Central memory CD8-positive, alpha-beta T cell (primary cell): ENCODE data around the gene ATP2B2.

Experiments
- ATAC-seq: fragments of 150-1000 bp; cut with Tn5 transposase; replicated peaks from 2 replicates; pipeline ENCODE4 v1.10.0; 2022; ENCODE audit warnings: mild to moderate bottlenecking, moderate FRiP score, moderate number of reproducible peaks; ENCODE audit not compliant: poor library complexity, severe bottlenecking; ENCODE audit errors: extremely low read depth
- DNase-seq, 2 donors: peaks; one replicate each; pipeline ENCODE4 v3.0.0; 2021; ENCODE audit warnings: low spot score in 2 of 2
- H3K27ac Mint-ChIP-seq: one replicate; pipeline ENCODE4 v1.8.0; 2022; ENCODE audit warnings: low read depth, mild to moderate bottlenecking, moderate library complexity, mixed read lengths
- H3K27me3 Mint-ChIP-seq: one replicate; pipeline ENCODE4 v1.8.0; 2022; ENCODE audit warnings: mixed read lengths
- H3K36me3 Mint-ChIP-seq: one replicate; pipeline ENCODE4 v1.8.0; 2022; ENCODE audit warnings: mild to moderate bottlenecking, moderate library complexity, mixed read lengths; ENCODE audit not compliant: insufficient read depth
- H3K4me1 Mint-ChIP-seq: one replicate; pipeline ENCODE4 v1.8.0; 2022; ENCODE audit warnings: mixed read lengths
- H3K4me3 Mint-ChIP-seq: one replicate; pipeline ENCODE4 v1.8.0; 2022; ENCODE audit warnings: mild to moderate bottlenecking, moderate library complexity, mixed read lengths
- H3K9me3 Mint-ChIP-seq: one replicate; pipeline ENCODE4 v1.8.0; 2022; ENCODE audit warnings: mixed read lengths

Gene ATP2B2

GRCh38 chr3:10514407-10515069 is 9.2 kb upstream of the ATP2B2 start:
- Mint-ChIP-seq H3K4me3 (no peak overlapping the region), H3K36me3 (no peaks in the 10 kb centered on the region), H3K4me1 (no peaks in the 10 kb centered on the region), H3K27ac (no peak overlapping the region), H3K27me3 (peaks cover 21% of the 10 kb centered on the region), H3K9me3 (no peaks in the 10 kb centered on the region)
- DNase-seq (no peak), ATAC-seq (no peak)

DNA sequence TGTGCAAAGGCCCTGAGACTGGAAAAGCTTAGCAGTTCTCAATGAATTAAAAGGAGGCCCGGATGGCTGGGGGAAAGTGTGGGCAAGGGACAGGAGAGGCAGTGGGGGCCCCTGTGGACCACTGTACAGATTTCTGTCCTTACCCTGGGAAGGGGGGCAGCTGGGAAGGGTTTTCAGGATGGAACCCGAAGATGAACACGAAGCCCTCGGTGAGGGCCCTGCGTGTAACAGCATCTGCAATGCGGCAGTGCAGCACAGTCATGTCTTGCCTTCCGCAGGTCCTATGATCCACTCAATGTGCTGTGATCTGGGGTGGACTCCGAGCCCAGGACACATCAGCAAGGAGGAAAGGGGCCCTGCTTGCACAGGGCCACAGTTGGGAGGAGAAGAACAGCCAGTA is 7.9 kb upstream of the ATP2B2 start:
- H3K4me1 Mint-ChIP-seq = no peaks in the 10 kb centered on the region
- no peaks in the 10 kb centered on the region for H3K9me3 Mint-ChIP-seq
- H3K27ac Mint-ChIP-seq = no peak overlapping the region
- no peak for DNase-seq
- no peak for ATAC-seq
- H3K27me3 Mint-ChIP-seq = peaks cover 9% of the 10 kb centered on the region
- no peaks in the 10 kb centered on the region for H3K36me3 Mint-ChIP-seq
- H3K4me3 Mint-ChIP-seq = no peak overlapping the region

DNA sequence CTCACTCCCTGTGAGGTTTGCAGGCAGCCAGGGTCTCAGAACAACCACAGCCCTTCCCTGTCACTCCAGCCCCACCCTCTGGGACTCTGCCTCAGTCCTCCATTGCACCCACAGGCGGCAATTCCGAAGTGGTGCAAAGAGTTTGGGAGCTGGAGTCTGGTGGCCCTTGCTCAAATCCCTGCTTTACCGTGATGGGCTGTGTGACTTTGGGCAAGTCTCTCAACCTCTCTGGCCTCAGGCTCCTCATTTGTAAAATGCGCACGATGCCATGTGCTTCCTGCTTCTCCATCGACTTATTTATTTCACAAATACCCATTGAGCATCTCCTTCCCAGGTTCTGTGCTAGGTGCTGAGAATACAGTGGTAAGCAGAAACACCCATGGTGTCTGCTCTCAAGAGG is 7.3 kb upstream of the ATP2B2 start:
- H3K4me1 Mint-ChIP-seq = no peaks in the 10 kb centered on the region
- no peak for DNase-seq
- ATAC-seq = no peak
- no peaks in the 10 kb centered on the region for H3K36me3 Mint-ChIP-seq
- no peak overlapping the region for H3K4me3 Mint-ChIP-seq
- H3K27me3 Mint-ChIP-seq = peaks cover 5% of the 10 kb centered on the region
- no peaks in the 10 kb centered on the region for H3K9me3 Mint-ChIP-seq
- H3K27ac Mint-ChIP-seq = no peak overlapping the region

DNA sequence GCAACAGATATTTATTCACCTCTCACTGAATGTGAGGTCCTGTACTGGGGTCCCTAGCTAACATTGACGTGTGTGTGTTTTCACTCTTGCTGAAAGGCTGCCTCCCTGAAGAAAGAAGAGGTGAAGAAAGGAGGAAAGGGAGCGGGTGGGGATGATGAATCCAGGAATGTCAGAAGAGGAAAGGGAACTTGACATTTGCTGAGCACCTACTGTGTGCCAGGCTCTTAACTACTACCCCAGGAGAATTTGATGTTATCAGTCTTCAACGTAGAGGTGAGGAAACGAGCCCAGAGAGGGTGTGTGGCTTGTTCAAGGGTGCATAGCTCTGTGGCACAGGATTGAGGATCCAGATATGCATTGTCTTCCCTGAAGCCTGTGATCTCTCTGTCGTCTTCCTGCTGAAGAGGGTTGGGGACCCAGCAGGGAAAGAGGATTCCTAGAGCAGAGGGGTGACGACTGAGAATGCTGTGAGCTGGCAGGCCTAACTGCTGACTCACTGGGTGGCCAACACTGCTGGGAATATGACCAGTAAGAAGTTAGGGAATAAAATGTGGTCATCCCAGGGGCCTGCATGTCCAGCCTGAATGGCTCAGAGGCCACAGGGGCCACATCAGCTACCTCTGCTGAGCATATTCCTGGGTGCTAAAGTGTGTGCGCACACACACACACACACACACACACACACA is 6.6 kb upstream of the ATP2B2 start:
- Mint-ChIP-seq H3K27ac (no peak overlapping the region), H3K4me3 (no peak overlapping the region), H3K9me3 (no peaks in the 10 kb centered on the region), H3K36me3 (no peaks in the 10 kb centered on the region), H3K27me3 (no peaks in the 10 kb centered on the region), H3K4me1 (no peaks in the 10 kb centered on the region)
- DNase-seq = no peak
- ATAC-seq = no peak

- no peaks in the 10 kb centered on the region for H3K9me3 Mint-ChIP-seq
- no peaks in the 10 kb centered on the region for H3K36me3 Mint-ChIP-seq
- ATAC-seq = no peak
- no peaks in the 10 kb centered on the region for H3K4me1 Mint-ChIP-seq
- DNase-seq = no peak
- no peaks in the 10 kb centered on the region for H3K27me3 Mint-ChIP-seq
- H3K27ac Mint-ChIP-seq = no peak overlapping the region
- no peak overlapping the region for H3K4me3 Mint-ChIP-seq
Measured at GRCh38 chr3:10510743-10511432, 5.5 kb upstream of the ATP2B2 start.

DNA sequence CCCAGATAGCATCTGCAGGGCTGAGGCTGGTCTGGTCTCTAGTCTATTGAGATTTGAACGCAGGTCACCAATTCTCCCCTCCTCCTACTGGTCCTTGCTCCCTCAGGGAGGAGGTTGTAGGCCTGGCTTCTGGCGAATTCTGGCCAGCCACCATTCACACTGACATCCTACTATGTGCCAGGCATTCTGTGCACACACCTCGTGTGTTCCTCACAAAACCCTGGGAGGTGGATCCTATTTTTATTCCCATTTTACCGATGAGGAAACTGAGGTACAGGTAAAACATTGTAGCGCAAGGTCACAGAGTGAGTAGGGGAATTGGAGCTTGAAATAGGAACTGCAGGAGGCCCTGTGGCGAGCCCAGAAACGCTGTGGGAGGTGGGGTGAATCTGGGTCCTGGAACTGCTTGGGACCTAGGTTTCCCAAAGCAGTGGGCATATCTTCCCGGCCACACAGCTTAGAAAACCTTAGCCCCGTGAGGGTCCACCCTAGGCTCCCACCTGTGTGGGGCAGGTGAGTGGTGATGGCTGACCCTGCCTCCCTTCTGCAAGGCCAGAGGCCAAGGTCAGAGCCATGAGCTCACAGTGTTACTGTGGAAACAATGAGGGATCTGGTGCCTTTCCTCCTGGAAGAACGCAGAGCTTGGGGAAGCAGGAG is 4.8 kb upstream of the ATP2B2 start:
- ATAC-seq = no peak
- H3K27me3 Mint-ChIP-seq = peaks cover 2% of the 10 kb centered on the region
- no peak for DNase-seq
- no peaks in the 10 kb centered on the region for H3K36me3 Mint-ChIP-seq
- H3K4me3 Mint-ChIP-seq = no peak overlapping the region
- no peaks in the 10 kb centered on the region for H3K9me3 Mint-ChIP-seq
- H3K27ac Mint-ChIP-seq = no peak overlapping the region
- no peaks in the 10 kb centered on the region for H3K4me1 Mint-ChIP-seq

DNA sequence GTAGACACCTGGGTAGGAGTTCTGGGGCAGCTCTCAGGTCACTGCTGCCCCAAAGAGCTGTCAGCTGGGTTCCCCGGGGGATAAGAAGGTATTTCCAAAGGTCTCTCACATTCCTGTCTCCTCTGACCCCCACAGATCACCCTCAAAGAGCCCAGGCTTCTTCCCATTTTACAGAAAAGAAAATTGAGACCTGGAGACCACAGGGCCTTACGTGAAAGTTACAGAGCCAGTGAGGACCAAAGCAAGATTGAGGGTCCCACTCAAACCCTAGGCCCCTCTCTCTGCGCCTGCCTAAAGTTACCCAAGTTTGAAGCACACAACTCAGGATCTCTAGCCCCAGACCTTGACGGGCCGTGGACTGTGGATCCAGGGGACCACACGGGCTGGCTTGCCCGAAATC is 3.9 kb upstream of the ATP2B2 start:
- ATAC-seq (no peak), DNase-seq (no peak)
- Mint-ChIP-seq H3K36me3 (no peaks in the 10 kb centered on the region), H3K9me3 (no peaks in the 10 kb centered on the region), H3K27ac (no peak overlapping the region), H3K27me3 (peaks cover 11% of the 10 kb centered on the region), H3K4me1 (no peaks in the 10 kb centered on the region), H3K4me3 (no peak overlapping the region)

GRCh38 chr3:10508619-10509260 is 3.4 kb upstream of the ATP2B2 start:
- DNase-seq (no peak), ATAC-seq (no peak)
- no peak overlapping the region for H3K27ac Mint-ChIP-seq
- H3K27me3 Mint-ChIP-seq = peaks cover 16% of the 10 kb centered on the region
- H3K4me1 Mint-ChIP-seq = no peaks in the 10 kb centered on the region
- no peak overlapping the region for H3K4me3 Mint-ChIP-seq
- H3K9me3 Mint-ChIP-seq = no peaks in the 10 kb centered on the region
- no peaks in the 10 kb centered on the region for H3K36me3 Mint-ChIP-seq

DNA sequence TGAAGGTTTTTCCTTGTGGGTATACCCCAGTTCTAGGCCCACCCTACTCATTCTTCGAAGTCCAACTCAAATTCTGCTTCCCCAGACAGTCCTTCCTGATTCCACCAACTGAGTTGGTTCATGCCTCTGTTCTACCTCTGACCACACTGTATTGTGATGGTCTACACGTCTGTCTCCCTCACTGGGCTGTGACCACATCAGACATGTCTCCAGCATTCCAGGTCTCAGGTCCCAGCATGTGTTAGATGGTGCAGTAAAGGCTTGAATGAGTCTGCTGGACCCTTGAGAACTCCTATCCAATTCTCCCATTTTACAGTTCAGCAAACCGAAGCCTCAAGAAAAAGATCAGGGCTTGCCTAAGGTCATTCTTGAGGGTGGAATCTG is 2.8 kb upstream of the ATP2B2 start:
- no peak for ATAC-seq
- H3K9me3 Mint-ChIP-seq = no peaks in the 10 kb centered on the region
- no peak overlapping the region for H3K4me3 Mint-ChIP-seq
- H3K27ac Mint-ChIP-seq = no peak overlapping the region
- DNase-seq = no peak
- no peaks in the 10 kb centered on the region for H3K36me3 Mint-ChIP-seq
- peaks cover 21% of the 10 kb centered on the region for H3K27me3 Mint-ChIP-seq
- no peaks in the 10 kb centered on the region for H3K4me1 Mint-ChIP-seq

- ATAC-seq (no peak), DNase-seq (no peak)
- Mint-ChIP-seq H3K9me3 (no peaks in the 10 kb centered on the region), H3K27me3 (peaks cover 21% of the 10 kb centered on the region), H3K4me1 (no peaks in the 10 kb centered on the region), H3K36me3 (no peaks in the 10 kb centered on the region), H3K27ac (no peak overlapping the region), H3K4me3 (no peak overlapping the region)
Measured at GRCh38 chr3:10507331-10507730, 1.9 kb upstream of the ATP2B2 start.

GRCh38 chr3:10506696-10507095 is 1.3 kb upstream of the ATP2B2 start:
- no peaks in the 10 kb centered on the region for H3K4me1 Mint-ChIP-seq
- H3K27ac Mint-ChIP-seq = no peak overlapping the region
- ATAC-seq (no peak), DNase-seq (no peak)
- peaks cover 21% of the 10 kb centered on the region for H3K27me3 Mint-ChIP-seq
- H3K36me3 Mint-ChIP-seq = no peaks in the 10 kb centered on the region
- no peak overlapping the region for H3K4me3 Mint-ChIP-seq
- H3K9me3 Mint-ChIP-seq = no peaks in the 10 kb centered on the region

DNA sequence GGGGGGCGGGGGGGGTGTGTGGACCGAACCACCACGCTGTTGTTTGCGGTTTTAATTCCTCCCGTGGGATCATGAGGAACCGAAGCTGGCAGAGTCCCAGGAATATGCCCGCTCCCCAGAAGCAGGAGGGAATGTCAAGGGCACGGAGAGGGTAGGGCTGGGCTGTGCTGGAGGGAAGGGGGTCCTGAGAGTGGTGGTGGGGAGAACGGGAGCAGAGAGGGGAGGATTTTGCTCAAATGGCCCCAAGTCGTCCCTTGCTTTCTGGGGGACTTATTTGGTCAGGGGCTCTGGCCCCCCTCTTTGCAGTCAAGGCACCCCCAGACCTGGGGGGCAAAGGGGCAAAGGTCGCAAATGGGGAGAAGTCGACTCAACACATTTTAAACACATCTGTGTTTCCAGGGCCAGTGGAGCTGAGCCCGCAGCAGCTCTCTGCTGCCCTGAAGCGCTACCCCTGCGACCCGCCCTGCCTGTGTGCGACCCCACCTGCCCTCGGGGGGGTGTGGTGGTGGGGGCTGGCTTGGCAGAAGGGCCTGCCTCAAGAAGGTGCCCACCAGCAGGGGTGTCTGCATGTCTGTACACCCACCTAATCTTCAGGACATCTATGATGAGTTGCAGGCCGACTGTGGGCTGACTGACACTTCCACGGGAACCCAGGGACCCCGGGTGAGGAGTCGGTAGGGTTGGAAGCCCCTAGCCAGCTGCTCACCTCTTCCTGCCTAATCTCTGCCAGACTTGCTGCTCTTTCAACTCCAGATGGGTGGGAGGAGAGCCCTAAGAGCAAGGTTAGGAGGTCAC is 602 bp upstream of the ATP2B2 start:
- ATAC-seq (no peak), DNase-seq (no peak)
- no peak overlapping the region for H3K27ac Mint-ChIP-seq
- no peaks in the 10 kb centered on the region for H3K36me3 Mint-ChIP-seq
- no peaks in the 10 kb centered on the region for H3K9me3 Mint-ChIP-seq
- H3K27me3 Mint-ChIP-seq = peaks cover 21% of the 10 kb centered on the region
- no peak overlapping the region for H3K4me3 Mint-ChIP-seq
- no peaks in the 10 kb centered on the region for H3K4me1 Mint-ChIP-seq
